Smooth muscle cell (in vitro differentiated cells): ENCODE data around the gene TRAK2. TPM values are rescaled to one million over a fixed set of nuclear protein-coding genes. Genes with fewer than 3 reads are reported as not detected.

ENCODE experiments used
- DNase-seq: peaks from one replicate; lab custom pipeline; 2025; ENCODE audit not compliant: unreplicated experiment; lab: John Stamatoyannopoulos, UW
- H2AFZ ChIP-seq: fragments of 200-600 bp; sonication (generic); 2 replicates; pipeline ENCODE4 v1.6.0; 2016; ENCODE audit warnings: antibody characterized with exemption, low read depth, mild to moderate bottlenecking
- H3F3A ChIP-seq: fragments of 200-600 bp; sonication (generic); 2 replicates; pipeline ENCODE4 v1.6.0; 2017; ENCODE audit warnings: antibody characterized with exemption, low read depth
- H3K27ac ChIP-seq: fragments of 200-600 bp; sonication (generic); 2 replicates; pipeline ENCODE4 v1.5.1; 2016; ENCODE audit warnings: low read depth, mild to moderate bottlenecking
- H3K27me3 ChIP-seq: fragments of 200-600 bp; sonication (generic); 2 replicates; pipeline ENCODE4 v1.6.1; 2016; ENCODE audit warnings: low read depth, mild to moderate bottlenecking
- H3K36me3 ChIP-seq: fragments of 200-600 bp; sonication (generic); 2 replicates; pipeline ENCODE4 v1.5.1; 2016; ENCODE audit warnings: low read depth
- H3K4me1 ChIP-seq: fragments of 200-600 bp; sonication (generic); 2 replicates; pipeline ENCODE4 v1.5.1; 2016; ENCODE audit warnings: low read depth
- H3K4me2 ChIP-seq: fragments of 200-600 bp; sonication (generic); 2 replicates; pipeline ENCODE4 v1.6.0; 2016; ENCODE audit warnings: mild to moderate bottlenecking
- H3K4me3 ChIP-seq: fragments of 200-600 bp; sonication (generic); 2 replicates; pipeline ENCODE4 v1.5.1; 2016; ENCODE audit warnings: mild to moderate bottlenecking
- H3K79me2 ChIP-seq: fragments of 200-600 bp; sonication (generic); 2 replicates; pipeline ENCODE4 v1.6.0; 2016; ENCODE audit warnings: low read depth, mild to moderate bottlenecking
- H3K9ac ChIP-seq: fragments of 200-600 bp; sonication (generic); 2 replicates; pipeline ENCODE4 v1.6.0; 2016; ENCODE audit warnings: low read depth
- H3K9me3 ChIP-seq: fragments of 200-600 bp; sonication (generic); replicated peaks from 2 replicates; pipeline ENCODE4 v1.5.1; 2016; ENCODE audit warnings: low read depth
- H4K20me1 ChIP-seq: fragments of 200-600 bp; sonication (generic); 2 replicates; pipeline ENCODE4 v1.6.0; 2016; ENCODE audit warnings: low read depth
- CTCF ChIP-seq: fragments of 200-600 bp; sonication (generic); IDR thresholded peaks from 2 replicates; pipeline ENCODE4 v1.5.1; 2017; ENCODE audit warnings: borderline replicate concordance, mild to moderate bottlenecking, antibody characterized with exemption; ENCODE audit not compliant: insufficient read depth, poor library complexity, severe bottlenecking
- WGBS: methylation state at CpG from one replicate; pipeline ENCODE4 v1.1.7; 2016; ENCODE audit warnings: low lambda C conversion rate; 5-methylcytosine and 5-hydroxymethylcytosine counted together
- polyA plus RNA-seq: library from polyadenylated mRNA; unstranded; fragments of >200 nt; fragmentation: Nextera tagmentation; extraction: Ambion mirVana; gene quantifications from 2 replicates; pipeline ENCODE4 v1.2.1, GENCODE V29; 2016
- small RNA-seq: library from RNA; depleted of rRNA; stranded (forward); fragments of <200 nt; gene quantifications from one replicate; pipeline ENCODE3, GENCODE V24; 2014
- total RNA-seq: library from RNA; depleted of rRNA; stranded (reverse); fragments of >200 nt; gene quantifications from 2 replicates; pipeline ENCODE4 v1.2.3, GENCODE V29; 2014

TRAK2 gene
- total and polyA plus RNA-seq, 2 experiments from 2014 or later, result 6.3 to 15.7 TPM

DNA sequence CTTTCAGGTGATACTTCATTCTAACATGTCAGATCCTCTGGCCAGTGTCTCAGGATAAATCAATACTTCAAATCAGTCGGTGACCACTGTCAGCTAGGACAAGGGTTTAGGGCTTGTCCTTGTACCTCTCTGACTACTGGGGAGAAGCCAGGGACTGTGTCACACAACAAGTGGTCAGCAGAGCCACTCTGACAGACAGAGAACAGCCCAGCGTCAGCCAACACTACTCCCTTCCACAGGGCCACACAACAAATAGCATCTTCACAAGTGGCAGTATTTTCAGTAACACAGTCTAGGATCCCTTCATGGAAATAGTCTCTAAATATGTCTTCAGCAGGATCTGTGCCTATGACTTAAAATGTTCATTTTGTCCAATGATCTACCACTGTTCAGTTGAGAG is 108.3 kb downstream of the TRAK2 start:
- Histone ChIP-seq H3K4me3 (no peak overlapping the region), H3K27me3 (no peaks in the 10 kb centered on the region)
- 84% methylated on average over 2 of the region's 2 CpGs for WGBS

GRCh38 chr2:201329409-201329808 is 121.8 kb downstream of the TRAK2 start:
- Histone ChIP-seq H3K9me3 (no peaks in the 10 kb centered on the region), H3K27me3 (no peaks in the 10 kb centered on the region), H3K27ac (no peak overlapping the region), H3K36me3 (no peaks in the 10 kb centered on the region), H3K4me2 (no peak overlapping the region), H3K79me2 (no peaks in the 10 kb centered on the region), H2AFZ (no peak overlapping the region), H3K9ac (no peak overlapping the region), H4K20me1 (no peaks in the 10 kb centered on the region), H3K4me3 (no peak overlapping the region), H3K4me1 (no peaks in the 10 kb centered on the region), H3F3A (no peaks in the 10 kb centered on the region)
- DNase-seq, result no peak
- 69% methylated on average over 1 of the region's 1 CpG for WGBS
- TF ChIP-seq CTCF, result no peak

More for the DNA sequence above, 108.3 kb downstream of the TRAK2 start:
- no peak overlapping the region for H3K27ac ChIP-seq
- no peak overlapping the region for H3K9ac ChIP-seq
- no peaks in the 10 kb centered on the region for H3F3A ChIP-seq
- DNase-seq, result no peak
- H3K4me2 ChIP-seq, result no peak overlapping the region
- no peak for TF ChIP-seq CTCF
- no peaks in the 10 kb centered on the region for H3K4me1 ChIP-seq
- H3K9me3 ChIP-seq, result no peaks in the 10 kb centered on the region
- H4K20me1 ChIP-seq, result no peaks in the 10 kb centered on the region
- H2AFZ ChIP-seq, result no peak overlapping the region
- H3K36me3 ChIP-seq, result no peaks in the 10 kb centered on the region
- H3K79me2 ChIP-seq, result no peaks in the 10 kb centered on the region

- Histone ChIP-seq H3K9ac (no peak overlapping the region), H2AFZ (no peak overlapping the region), H3F3A (no peaks in the 10 kb centered on the region), H4K20me1 (no peaks in the 10 kb centered on the region), H3K9me3 (no peaks in the 10 kb centered on the region), H3K4me1 (no peaks in the 10 kb centered on the region), H3K79me2 (no peaks in the 10 kb centered on the region), H3K4me3 (no peak overlapping the region), H3K27ac (no peak overlapping the region), H3K4me2 (no peak overlapping the region), H3K36me3 (no peaks in the 10 kb centered on the region), H3K27me3 (no peaks in the 10 kb centered on the region)
- 84% methylated on average over 3 of the region's 3 CpGs for WGBS
- DNase-seq, result no peak
- no peak for TF ChIP-seq CTCF
Measured at GRCh38 chr2:201327678-201328077, 123.6 kb downstream of the TRAK2 start.

Small RNAs within 50 kb of the gene (small RNA-seq; reads per million reads assigned to genes)
- not detected for gene RF00019

Other genes starting within 250 kb of the TRAK2 start
- 6.6 and 12.9 TPM in 2 replicates for gene CASP8, start 190.9 kb downstream of the TRAK2 start, total RNA-seq
- gene CASP8, start 190.9 kb downstream of the TRAK2 start, polyA plus RNA-seq, result 5.3 and 5.7 TPM in 2 replicates
- gene FLACC1, start 94.1 kb downstream of the TRAK2 start, total RNA-seq, result 0.76 and 0.94 TPM in 2 replicates
- 0.95 TPM in 1 of 2 replicates, not detected in the other for gene FLACC1, start 94.1 kb downstream of the TRAK2 start, polyA plus RNA-seq
- 19.4 and 20.5 TPM in 2 replicates for gene STRADB, start 282 bp upstream of the TRAK2 start, total RNA-seq
- 15.8 and 18.8 TPM in 2 replicates for gene STRADB, start 282 bp upstream of the TRAK2 start, polyA plus RNA-seq
- gene TMEM237, start 192.0 kb upstream of the TRAK2 start, total RNA-seq, result 38.3 and 47.4 TPM in 2 replicates
- 23.8 and 25.6 TPM in 2 replicates for gene TMEM237, start 192.0 kb upstream of the TRAK2 start, polyA plus RNA-seq
- gene MPP4, start 247.2 kb upstream of the TRAK2 start, total RNA-seq, result 0.90 and 1.8 TPM in 2 replicates
- gene MPP4, start 247.2 kb upstream of the TRAK2 start, polyA plus RNA-seq, result 0.40 TPM in 1 of 2 replicates, not detected in the other